Activated CD8-positive, alpha-beta memory T cell treated with anti-CD3 and anti-CD28 coated beads for 1 hour (primary cell): ENCODE data around the gene RBMX.

Experiments
- DNase-seq, 2 donors: peaks; one replicate each; pipeline ENCODE4 v3.0.0-alpha.2; 2020; ENCODE audit warnings: low read depth in 1 of 2; ENCODE audit errors: extremely low read depth in 1 of 2

RBMX gene

GRCh38 chrX:136849395-136849794 is 31.1 kb downstream of the RBMX start:
- DNase-seq: no peak

- no peak for DNase-seq
These were observed 32.7 kb downstream of the RBMX start for GRCh38 chrX:136847874-136848273.

- no peak for DNase-seq
These were observed 41.3 kb downstream of the RBMX start for GRCh38 chrX:136839196-136839595.

- DNase-seq: no peak
These were observed 44.8 kb downstream of the RBMX start for GRCh38 chrX:136835761-136836160.

- no peak for DNase-seq
These were observed 51.1 kb downstream of the RBMX start for GRCh38 chrX:136829413-136829812.

GRCh38 chrX:136828830-136829229 is 51.7 kb downstream of the RBMX start:
- no peak for DNase-seq

GRCh38 chrX:136827026-136827425 is 53.5 kb downstream of the RBMX start:
- DNase-seq: no peak

- DNase-seq: no peak
These were observed 54.8 kb downstream of the RBMX start for GRCh38 chrX:136825771-136826170.
